GM18517 (cell line): ENCODE measurements around the gene SAXO1.

ENCODE experiments used
- ATAC-seq: cut with Tn5 transposase; IDR thresholded peaks from one replicate; pipeline ENCODE4 v1.9.1; 2021; ENCODE audit warnings: mild to moderate bottlenecking, moderate library complexity; ENCODE audit not compliant: unreplicated experiment

The SAXO1 gene

DNA sequence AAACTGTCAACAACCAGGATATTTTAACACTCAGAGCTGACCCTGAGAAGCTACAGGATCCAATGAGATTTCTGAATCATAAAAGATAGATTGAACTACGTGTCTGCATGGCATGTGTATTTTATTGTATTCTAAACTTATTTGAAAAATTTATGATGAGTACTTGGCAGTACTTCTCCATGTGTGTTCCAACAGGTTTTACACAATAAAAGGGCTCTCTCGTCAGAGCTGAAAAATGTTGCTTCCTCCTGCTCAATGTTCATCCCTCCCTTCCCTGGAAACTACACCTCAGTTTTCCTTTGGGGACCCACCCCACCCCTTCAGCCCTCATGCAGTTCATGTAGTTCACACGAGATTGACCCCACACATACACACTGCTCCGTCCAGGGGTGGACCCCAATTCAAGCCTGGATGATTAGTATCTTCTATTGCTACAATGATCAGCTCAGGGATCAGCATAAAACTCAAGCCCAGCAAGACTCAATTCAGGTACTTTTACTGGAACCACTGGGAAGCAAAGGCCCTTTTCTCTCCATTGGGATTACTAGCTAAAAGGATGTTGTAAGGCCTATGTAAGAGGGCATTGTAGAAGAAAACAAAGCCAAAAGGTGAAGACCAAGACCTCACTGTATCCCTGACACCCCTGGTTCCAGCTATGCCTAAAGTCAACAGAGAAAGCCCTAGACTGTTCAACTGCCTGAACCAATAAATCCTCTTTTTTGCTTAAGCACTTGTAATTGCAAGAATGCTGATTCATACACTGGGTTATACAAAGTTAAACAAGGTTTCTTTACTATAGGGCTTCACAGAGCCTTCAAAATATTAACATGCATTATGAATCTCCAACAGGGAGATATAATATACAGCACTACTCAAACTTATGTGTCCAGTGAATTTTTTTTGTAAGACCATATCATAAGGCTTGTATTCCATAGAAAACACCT lies 112.6 kb downstream of the SAXO1 start:
- ATAC-seq = no peak

- ATAC-seq = no peak
Observed at GRCh38 chr9:18911714-18912342, 121.2 kb downstream of the SAXO1 start.

GRCh38 chr9:18910916-18911315 lies 122.1 kb downstream of the SAXO1 start:
- no peak for ATAC-seq

GRCh38 chr9:18910435-18910834 lies 122.6 kb downstream of the SAXO1 start:
- ATAC-seq = no peak

GRCh38 chr9:18909140-18910018 lies 123.6 kb downstream of the SAXO1 start:
- no peak for ATAC-seq

- no peak for ATAC-seq
Observed at GRCh38 chr9:18907927-18908625, 124.9 kb downstream of the SAXO1 start.

- no peak for ATAC-seq
Observed at GRCh38 chr9:18906656-18907395, 126.2 kb downstream of the SAXO1 start.

- no peak for ATAC-seq
Observed at GRCh38 chr9:18905883-18906629, 127.0 kb downstream of the SAXO1 start.

- ATAC-seq = no peak
Observed at GRCh38 chr9:18905028-18905882, 127.8 kb downstream of the SAXO1 start.

DNA sequence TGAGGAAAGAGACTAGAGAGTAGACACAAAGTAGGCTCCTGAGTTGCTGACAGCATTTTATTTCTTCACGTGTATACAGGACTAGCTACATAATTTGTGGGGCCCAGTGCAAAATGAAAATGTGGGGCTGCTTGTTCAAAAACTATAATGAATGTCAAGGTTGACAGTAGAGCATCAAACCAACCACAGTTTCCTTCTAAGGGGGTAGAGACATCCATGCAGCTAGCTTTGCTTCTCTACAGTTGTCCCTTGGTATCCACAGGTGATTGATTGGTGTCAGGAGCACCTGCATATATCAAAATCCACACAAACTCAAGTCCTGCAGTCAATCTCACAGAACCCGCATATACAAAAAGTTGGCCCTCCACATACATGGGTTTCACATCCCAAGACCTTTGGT lies 129.6 kb downstream of the SAXO1 start:
- ATAC-seq = no peak

DNA sequence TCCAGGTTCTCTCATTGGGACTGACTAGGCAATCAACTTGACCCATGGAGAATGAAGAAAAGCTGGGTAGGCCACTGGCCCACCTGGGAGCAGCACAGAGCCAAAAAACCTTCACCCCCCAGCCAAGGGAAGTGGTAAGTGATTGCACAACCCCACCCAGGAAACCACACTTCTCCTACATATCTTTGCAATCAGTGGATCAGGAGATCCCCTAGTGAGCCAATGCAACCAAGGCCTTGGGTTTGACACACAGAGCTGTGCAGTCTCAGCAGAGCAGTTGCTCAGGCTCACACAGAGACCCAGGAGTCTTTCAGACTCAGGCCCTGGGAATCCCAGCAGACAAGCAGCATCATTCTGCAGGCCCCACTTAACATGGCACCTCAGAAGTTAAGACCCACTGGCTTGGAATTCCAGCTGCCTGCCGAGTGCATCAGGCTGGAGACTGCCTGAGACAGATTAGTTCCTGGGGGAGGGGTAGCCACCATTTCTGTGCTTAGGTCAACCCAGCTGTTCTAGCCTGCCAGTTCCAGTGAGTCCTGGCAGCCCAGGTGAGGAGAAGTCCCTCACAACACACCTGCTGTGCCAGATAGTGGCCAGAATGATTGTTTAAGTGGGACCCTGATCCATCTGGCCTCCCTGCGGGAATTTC lies 136.4 kb downstream of the SAXO1 start:
- no peak for ATAC-seq

DNA sequence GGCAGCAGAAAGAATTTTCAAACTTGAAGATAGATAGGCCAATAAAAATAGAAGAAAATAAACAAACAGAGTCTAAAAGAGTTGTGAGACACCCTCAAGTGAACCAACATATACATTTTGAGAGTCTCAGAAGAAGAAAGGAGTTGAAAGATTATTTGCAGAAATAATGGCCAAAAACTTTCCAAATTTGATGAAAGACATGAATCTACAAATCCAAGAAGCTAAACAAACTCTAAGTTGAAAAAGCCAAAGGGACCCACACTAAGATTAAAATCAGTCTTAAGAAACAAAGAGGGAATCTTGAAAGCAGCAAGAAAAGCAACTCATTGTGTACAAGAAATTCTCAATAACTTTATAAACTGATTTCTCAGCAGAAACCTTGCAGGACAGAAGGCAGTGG lies 137.0 kb downstream of the SAXO1 start:
- ATAC-seq = no peak

GRCh38 chr9:18893491-18893890 lies 139.5 kb downstream of the SAXO1 start:
- ATAC-seq = no peak

DNA sequence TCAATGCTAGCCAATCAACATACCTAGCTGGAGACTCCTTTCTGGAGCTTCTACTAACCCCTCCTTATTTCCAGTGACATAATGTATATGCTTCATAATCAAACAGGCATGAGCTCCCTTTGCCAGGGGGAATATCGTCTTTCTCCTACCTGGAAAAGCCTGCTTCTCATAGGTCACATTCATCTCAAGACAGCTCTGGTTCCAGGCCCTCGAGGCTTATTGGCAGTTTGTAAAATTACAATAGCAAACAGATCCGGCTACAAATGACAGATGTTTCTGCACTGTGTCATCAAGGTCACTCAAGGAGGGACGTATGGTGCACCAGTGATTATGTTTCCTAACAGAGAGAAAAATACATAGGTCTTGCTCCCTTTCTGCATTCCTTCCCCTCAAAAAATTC lies 140.0 kb downstream of the SAXO1 start:
- ATAC-seq = no peak

- ATAC-seq = no peak
Observed at GRCh38 chr9:18891946-18892670, 140.9 kb downstream of the SAXO1 start.

DNA sequence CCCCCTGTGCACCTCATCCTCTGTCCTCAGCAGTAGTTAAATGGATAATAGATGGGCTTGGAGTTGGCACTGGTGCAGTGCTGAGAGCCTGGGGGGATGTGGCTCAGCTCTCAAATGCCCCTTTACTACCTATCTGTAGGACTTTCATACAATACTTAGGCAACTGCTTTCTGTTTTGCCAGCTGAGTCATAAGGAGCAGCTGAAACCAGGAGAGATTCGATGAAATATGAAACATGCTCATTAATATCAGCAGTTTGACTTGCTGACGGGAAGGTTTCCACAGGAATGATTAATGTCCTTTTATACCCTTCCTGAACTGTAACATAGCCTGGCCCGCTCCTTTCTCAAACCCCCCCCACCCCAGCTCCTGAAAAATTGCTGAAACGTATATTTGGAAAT lies 142.6 kb downstream of the SAXO1 start:
- peak; percentile 84 for ATAC-seq

DNA sequence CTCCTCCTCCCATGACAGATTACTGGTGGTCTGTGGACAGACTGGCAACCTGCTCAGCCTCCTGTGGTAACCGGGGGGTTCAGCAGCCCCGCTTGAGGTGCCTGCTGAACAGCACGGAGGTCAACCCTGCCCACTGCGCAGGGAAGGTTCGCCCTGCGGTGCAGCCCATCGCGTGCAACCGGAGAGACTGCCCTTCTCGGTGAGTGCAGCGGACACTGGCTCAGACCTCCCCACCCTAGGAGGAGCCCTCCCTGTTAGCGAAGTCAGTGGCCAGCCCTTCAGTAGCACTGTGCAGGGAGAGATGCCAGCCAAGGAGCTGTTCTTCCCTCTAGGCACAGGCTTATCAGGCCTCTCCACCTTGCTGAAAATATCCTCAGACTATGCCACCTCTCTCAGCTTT lies 143.5 kb downstream of the SAXO1 start:
- no peak for ATAC-seq
